ENCODE results near the gene CYB5R3.

Gene CYB5R3

DNA sequence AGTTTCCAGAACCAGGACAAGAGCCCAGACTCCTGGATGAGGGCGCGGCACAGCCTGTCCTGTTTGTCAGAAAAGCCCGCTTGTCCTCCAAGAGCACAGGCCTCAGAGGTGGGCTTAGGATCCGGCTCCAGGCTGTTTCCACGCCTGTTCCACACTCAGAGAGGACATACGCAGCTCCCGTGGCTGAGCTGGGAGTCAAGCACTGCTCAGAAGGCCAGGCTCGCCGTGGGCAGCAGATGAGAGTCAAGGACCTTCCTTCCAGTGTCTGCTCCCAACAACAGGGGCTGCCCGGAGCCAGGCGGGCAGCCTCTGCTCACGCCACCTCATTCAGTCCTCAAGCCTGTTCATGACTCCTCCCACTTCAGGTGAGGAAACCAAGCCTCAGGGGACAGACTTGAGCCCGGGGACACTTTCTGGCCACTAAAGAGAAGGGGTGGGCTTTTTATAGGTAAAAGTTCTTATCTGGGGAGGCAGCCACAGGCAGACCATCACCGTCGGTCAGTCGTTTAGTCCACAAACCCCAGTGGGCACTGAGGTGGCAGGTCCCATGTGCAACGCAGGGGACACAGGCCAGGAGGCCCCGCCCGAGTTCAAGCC, 3.8 kb downstream of the CYB5R3 start:
- peak; percentile 42 for DNase-seq (ENCODE audit: low spot score)

- peak; percentile 32 for DNase-seq (ENCODE audit: low spot score)
Measured at GRCh38 chr22:42644422-42645340, 4.5 kb downstream of the CYB5R3 start.

GRCh38 chr22:42643634-42644421, 5.4 kb downstream of the CYB5R3 start:
- no peak for DNase-seq (ENCODE audit: low spot score)

- no peak for DNase-seq (ENCODE audit: low spot score)
Measured at GRCh38 chr22:42642806-42643633, 6.2 kb downstream of the CYB5R3 start.

- no peak for DNase-seq (ENCODE audit: low spot score)
Measured at GRCh38 chr22:42641801-42642413, 7.3 kb downstream of the CYB5R3 start.

DNA sequence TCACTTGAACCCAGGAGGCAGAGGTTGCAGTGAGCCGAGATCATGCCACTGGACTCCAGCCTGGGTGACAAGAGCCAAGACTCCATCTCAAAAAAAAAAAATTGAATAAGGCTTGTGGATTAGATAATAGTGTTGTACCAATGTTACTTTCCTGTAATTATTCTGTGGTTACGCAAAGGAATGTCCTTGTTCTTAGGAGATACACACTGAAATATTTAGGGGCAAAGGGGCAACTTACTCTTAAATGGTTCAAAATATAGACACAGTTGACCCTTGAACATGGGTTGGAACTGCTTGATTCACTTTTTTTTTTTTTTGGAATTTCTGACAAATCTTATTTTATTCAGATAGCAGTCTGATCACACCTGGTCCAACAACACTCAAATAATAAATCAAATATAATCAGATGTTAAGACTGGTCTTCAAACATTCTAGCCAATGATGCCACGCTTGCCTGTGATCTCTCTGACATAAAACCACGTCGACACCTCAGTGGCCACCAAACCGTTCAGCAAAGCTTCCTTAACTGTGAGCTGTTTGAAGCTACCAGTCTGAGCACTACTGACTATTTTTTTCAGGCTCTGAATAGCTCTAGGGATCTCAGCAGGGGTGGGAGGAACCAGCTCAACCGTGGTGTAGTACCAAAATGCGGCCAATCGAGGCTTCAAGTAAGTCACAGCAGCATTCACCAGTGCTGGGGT, 9.5 kb downstream of the CYB5R3 start:
- no peak for DNase-seq (ENCODE audit: low spot score)

- DNase-seq (ENCODE audit: low spot score): no peak
Measured at GRCh38 chr22:42637555-42637954, 11.6 kb downstream of the CYB5R3 start.

DNA sequence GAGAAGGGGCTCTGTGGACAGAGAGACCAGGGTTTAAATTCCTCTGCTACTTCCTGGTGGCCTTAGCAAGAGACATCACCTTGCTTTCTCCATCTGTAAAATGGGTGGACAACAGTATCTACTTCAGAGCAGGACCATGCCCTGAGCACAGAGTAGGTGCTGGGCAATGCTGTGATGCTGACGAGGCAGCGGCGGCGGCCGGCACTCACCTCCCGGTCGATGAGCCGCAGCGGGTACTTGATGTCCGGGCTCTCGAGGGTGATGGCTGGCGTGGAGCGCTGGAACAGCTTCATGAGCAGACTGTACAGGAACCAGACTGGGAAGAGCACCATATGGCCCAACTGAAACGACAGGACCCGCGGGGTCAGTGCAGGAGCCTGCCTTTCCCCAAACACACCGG, 12.7 kb downstream of the CYB5R3 start:
- no peak for DNase-seq (ENCODE audit: low spot score)

DNA sequence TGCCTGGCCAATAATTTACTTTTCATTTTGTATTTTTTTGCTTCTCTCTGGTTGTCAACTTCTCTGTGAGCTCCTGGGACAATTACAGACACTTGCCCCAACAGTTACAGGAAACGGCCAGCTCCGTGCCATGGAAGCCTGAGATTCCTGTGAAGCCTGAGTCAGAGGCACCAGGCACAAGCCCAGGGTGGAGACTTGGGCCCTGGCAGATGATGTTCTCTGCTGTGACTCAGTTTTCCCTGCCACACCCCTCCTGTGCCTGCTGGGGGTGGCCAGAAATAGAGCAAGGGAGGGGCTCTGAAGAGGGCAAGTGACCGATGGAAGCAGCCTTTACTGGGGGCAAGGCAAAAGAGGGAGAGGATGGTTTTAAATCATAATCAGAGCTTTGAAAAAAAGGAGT, 13.7 kb downstream of the CYB5R3 start:
- DNase-seq (ENCODE audit: low spot score): no peak

DNA sequence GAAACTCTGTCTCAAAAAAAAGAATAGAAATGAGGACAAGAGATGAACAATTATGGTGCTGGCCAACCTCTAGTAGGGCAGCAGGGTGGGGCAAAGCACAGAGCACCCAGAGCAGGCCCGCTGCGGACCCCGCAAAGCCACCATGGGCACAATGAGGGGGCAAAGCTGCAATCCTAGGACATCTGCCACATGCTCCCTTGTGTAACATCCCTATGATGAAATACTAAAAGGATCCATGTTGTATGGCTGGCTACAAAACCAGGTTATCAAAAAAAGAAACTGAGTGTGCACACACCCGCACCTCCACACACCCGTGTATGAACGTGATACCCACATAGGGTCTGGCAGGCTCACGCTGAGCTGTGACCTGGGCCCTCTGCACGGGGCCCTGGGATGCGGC, 16.2 kb downstream of the CYB5R3 start:
- DNase-seq (ENCODE audit: low spot score): no peak

- DNase-seq (ENCODE audit: low spot score): no peak
Measured at GRCh38 chr22:42632096-42632495, 17.1 kb downstream of the CYB5R3 start.

DNA sequence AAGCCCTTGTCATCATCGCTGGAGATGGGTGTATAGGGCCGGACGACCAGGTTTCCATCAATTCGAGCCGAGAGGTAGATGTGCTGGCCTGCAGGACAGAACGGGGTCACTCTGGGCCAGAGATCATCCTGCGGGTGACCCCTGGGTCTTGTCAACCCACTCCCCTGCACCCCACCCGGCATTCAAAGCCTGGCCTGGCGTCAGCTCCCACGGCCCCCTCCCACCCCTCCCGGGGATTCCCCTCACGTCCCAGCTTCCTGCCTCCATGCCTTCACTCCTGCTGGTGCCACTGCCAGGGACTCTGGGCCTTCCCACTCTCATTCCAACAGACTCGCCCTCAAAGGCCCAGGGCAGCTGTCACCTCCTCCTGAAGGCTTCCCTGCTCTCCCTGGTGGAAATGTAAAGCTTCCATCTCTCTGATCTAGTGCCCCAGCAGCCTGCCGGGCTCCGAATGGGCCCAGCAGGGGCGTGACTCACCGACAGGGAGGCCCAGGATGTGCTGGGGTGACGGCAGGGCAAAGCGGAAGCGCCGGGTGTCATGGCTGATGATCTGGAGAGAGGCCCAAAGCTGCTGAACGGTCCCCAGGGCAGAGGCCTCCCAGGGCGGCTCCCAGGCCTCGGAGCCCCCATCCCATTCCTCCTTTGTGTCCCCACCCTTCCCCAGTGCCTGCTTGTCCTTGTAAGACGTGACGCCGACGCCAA, 18.1 kb downstream of the CYB5R3 start:
- no peak for DNase-seq (ENCODE audit: low spot score)

DNA sequence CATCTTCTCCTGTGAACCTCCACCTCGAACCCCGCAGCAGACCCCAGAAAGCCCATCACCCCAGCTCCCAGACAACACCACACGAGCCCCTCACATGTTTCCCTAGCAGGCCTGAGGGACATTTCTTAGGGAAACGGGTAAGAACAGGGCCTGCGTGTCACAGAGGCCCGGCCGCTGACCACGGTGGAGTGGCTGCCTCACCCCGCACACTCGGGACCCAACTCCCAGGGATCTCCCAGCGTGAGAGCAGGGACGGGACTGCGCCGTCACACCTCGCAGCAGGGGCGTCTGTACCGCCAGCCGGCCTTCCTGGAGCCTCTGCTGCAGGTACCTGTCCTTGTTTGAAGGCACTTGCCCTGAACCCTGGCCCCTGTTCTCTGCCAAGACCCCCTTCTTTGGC, 19.0 kb downstream of the CYB5R3 start:
- DNase-seq (ENCODE audit: low spot score): no peak

DNA sequence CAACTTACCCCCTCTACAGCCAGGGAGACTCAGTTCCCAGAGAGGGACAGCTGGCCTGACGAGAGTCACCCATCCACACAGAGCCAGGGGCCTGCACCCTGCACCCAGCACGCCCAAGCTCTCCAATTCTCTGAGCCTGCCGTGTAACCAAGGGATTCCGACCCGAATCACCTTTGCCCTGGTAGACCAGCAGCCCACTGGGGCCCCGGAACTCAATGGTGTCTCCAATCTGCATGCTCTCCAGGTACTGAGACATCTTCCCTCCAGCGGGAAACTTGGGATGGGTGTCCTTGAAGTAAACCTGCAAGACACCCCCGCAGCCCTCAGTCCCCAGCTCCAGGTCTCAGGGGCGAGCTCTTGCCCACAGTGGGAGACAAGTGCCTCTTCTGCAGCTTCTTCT, 21.2 kb downstream of the CYB5R3 start:
- DNase-seq (ENCODE audit: low spot score): no peak

- DNase-seq (ENCODE audit: low spot score): no peak
Measured at GRCh38 chr22:42626951-42627625, 22.1 kb downstream of the CYB5R3 start.

DNA sequence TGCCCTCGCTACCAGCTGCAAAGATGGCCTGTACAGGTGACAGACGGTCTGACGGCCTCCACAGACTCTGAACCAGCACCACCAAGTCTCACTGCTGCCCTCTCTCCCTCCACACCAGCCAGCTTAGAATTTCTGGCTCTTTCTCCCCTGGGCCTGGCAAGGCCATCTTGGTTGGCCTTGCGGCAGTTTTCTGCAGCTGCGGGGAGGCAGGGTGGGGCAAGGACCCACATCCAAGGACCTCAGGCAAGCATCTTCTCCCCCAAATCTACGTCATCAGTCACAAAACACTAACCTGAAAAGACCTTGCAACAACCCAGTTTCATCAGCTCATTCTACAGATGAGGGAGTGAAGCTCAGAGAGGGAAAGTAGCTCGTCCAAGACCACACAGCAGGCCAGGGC, 22.8 kb downstream of the CYB5R3 start:
- DNase-seq (ENCODE audit: low spot score): no peak

GRCh38 chr22:42625416-42625815, 23.8 kb downstream of the CYB5R3 start:
- no peak for DNase-seq (ENCODE audit: low spot score)

DNA sequence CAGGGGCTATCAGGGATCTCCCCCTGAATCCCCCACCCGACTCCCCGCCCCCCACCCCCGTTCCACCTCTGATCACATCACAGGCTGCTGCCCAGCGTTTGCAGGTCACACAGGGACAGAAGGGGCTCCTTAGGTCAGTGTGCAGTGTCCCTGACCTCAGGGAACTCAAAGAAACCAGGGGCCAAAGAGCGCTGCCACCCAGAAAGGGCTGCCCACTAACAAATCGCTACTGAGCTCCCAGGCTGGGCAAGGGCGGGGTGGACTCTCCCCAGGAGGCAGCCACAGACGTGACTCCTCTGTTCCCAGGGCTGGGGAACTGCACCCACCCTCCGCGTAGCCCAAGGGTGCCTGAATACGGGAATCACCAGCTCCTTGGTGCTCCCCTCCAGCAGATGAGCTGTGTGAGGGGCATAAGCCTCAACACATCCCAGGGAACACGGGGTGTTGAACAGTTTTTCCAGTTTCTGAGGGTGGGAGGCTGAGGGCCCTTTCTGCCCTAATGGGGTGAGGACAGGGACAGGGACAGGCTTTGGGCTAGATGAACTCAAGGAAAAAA, 24.6 kb downstream of the CYB5R3 start:
- no peak for DNase-seq (ENCODE audit: low spot score)

DNA sequence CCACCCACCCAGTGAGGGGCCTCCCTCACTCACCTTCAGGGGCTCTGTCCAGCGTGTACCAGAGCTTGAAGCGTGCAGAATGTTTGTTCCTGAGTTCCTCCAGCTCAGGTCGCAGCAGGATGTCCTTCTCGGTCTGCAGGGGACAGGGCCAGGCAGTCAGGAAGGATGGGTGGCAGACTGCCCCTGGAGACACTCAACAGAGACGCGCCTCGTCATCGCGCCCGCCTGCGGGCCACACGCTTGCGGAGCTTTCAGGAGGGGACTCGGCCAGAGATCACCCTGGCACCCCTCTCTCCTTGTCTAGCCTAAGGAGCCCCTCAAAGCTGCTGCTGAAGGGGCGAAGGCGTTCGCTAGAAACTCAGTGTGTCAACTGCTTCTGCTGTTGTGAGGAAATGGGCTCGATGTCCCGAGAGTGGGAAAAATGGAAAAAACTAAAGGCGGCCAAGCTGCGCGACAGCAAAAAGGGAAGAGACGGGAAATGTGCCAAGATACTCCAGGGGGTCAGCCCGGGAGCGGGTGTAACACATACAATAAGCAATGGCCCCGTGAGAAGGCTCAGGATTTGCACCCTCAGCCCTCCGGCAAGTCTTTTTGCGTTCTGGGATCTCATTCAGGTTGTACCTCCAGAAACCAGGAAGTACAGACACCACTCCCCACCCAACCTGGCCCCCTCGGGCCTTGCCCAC, 25.3 kb downstream of the CYB5R3 start:
- DNase-seq (ENCODE audit: low spot score): peak; percentile 18

Measured in cerebellar cortex (tissue), 1 donor.